DMS79 treated with DMSO at 0.1 percent for 48 hours (cell line): ENCODE data around the gene BMP15.

ENCODE experiments used
- DNase-seq: peaks from one replicate; lab custom pipeline; 2025; lab: John Stamatoyannopoulos, UW

BMP15 gene

GRCh38 chrX:50910685-50911176 lies at the start of gene BMP15:
BMP15 (plus strand) TSS chrX:50910735; CDS start chrX:50910784, 49 bp downstream.
- no peak for DNase-seq

- DNase-seq = no peak
Measured at GRCh38 chrX:50863471-50863870, 47.1 kb upstream of the BMP15 start.

GRCh38 chrX:50865311-50865710 lies 45.2 kb upstream of the BMP15 start:
- no peak for DNase-seq

- no peak for DNase-seq
Measured at GRCh38 chrX:50871922-50872453, 38.5 kb upstream of the BMP15 start.

GRCh38 chrX:50874876-50875275 lies 35.7 kb upstream of the BMP15 start:
- DNase-seq = no peak

- no peak for DNase-seq
Measured at GRCh38 chrX:50876551-50876950, 34.0 kb upstream of the BMP15 start.

GRCh38 chrX:50877310-50877709 lies 33.2 kb upstream of the BMP15 start:
- DNase-seq = no peak

- no peak for DNase-seq
Measured at GRCh38 chrX:50881028-50881427, 29.5 kb upstream of the BMP15 start.

- DNase-seq = no peak
Measured at GRCh38 chrX:50888884-50889283, 21.7 kb upstream of the BMP15 start.

- no peak for DNase-seq
Measured at GRCh38 chrX:50889582-50889981, 21.0 kb upstream of the BMP15 start.

- DNase-seq = no peak
Measured at GRCh38 chrX:50893047-50893446, 17.5 kb upstream of the BMP15 start.

GRCh38 chrX:50893466-50893865 lies 17.1 kb upstream of the BMP15 start:
- no peak for DNase-seq

GRCh38 chrX:50905334-50905733 lies 5.2 kb upstream of the BMP15 start:
- no peak for DNase-seq

GRCh38 chrX:50913520-50913919 lies 3.0 kb downstream of the BMP15 start:
- no peak for DNase-seq

- DNase-seq = no peak
Measured at GRCh38 chrX:50920132-50920531, 9.6 kb downstream of the BMP15 start.

- DNase-seq = no peak
Measured at GRCh38 chrX:50927127-50927526, 16.6 kb downstream of the BMP15 start.

GRCh38 chrX:50941638-50942037 lies 31.1 kb downstream of the BMP15 start:
- no peak for DNase-seq

GRCh38 chrX:50942471-50942870 lies 31.9 kb downstream of the BMP15 start:
- DNase-seq = no peak

- no peak for DNase-seq
Measured at GRCh38 chrX:50952406-50952805, 41.9 kb downstream of the BMP15 start.

- no peak for DNase-seq
Measured at GRCh38 chrX:50953832-50954231, 43.3 kb downstream of the BMP15 start.

- DNase-seq = no peak
Measured at GRCh38 chrX:50962156-50962555, 51.6 kb downstream of the BMP15 start.

- DNase-seq = no peak
Measured at GRCh38 chrX:50963842-50964241, 53.3 kb downstream of the BMP15 start.
